GM21529 (cell line): ENCODE data around the gene IL17REL.

Experiments used
- ATAC-seq: cut with Tn5 transposase; IDR thresholded peaks from one replicate; pipeline ENCODE4 v1.9.1; 2021; ENCODE audit not compliant: unreplicated experiment

IL17REL gene

GRCh38 chr22:50046481-50047245, 34.1 kb upstream of the IL17REL start:
- ATAC-seq, result no peak

GRCh38 chr22:50046019-50046415, 33.5 kb upstream of the IL17REL start:
- no peak for ATAC-seq

GRCh38 chr22:50045211-50046018, 32.9 kb upstream of the IL17REL start:
- no peak for ATAC-seq

- no peak for ATAC-seq
These were observed 32.0 kb upstream of the IL17REL start for GRCh38 chr22:50044485-50045118.

GRCh38 chr22:50041361-50042065, 28.9 kb upstream of the IL17REL start:
- ATAC-seq, result no peak

GRCh38 chr22:50040717-50041116, 28.2 kb upstream of the IL17REL start:
- no peak for ATAC-seq

- no peak for ATAC-seq
These were observed 27.3 kb upstream of the IL17REL start for GRCh38 chr22:50039669-50040443.

GRCh38 chr22:50035976-50036724, 23.6 kb upstream of the IL17REL start:
- ATAC-seq, result no peak

GRCh38 chr22:50035131-50035881, 22.7 kb upstream of the IL17REL start:
- ATAC-seq, result no peak

GRCh38 chr22:50034126-50035081, 21.8 kb upstream of the IL17REL start:
- ATAC-seq, result no peak

- ATAC-seq, result no peak
These were observed 20.5 kb upstream of the IL17REL start for GRCh38 chr22:50032941-50033601.

- ATAC-seq, result no peak
These were observed 19.7 kb upstream of the IL17REL start for GRCh38 chr22:50032109-50032871.

- no peak for ATAC-seq
These were observed 18.9 kb upstream of the IL17REL start for GRCh38 chr22:50031189-50032091.

GRCh38 chr22:50030297-50031188, 18.0 kb upstream of the IL17REL start:
- ATAC-seq, result no peak
